GM23338 (cell line): ENCODE results near the gene PRPF6.

ENCODE experiments used
- CREB1 ChIP-seq: fragments of 250-450 bp; sonication (Bioruptor Pico); IDR thresholded peaks from 2 replicates; pipeline ENCODE4 v1.5.0; 2020; ENCODE audit warnings: low read depth, mild to moderate bottlenecking, moderate library complexity
- EZH2 ChIP-seq: fragments of 200-600 bp; sonication (generic); IDR thresholded peaks from one replicate; pipeline ENCODE4 v1.8.0; 2017; ENCODE audit warnings: antibody characterized with exemption, mild to moderate bottlenecking, low read depth; ENCODE audit not compliant: unreplicated experiment
- EZH2phosphoT487 ChIP-seq: fragments of 200-600 bp; sonication (generic); IDR thresholded peaks from one replicate; pipeline ENCODE4 v1.8.1; 2018; ENCODE audit warnings: antibody characterized with exemption; ENCODE audit not compliant: unreplicated experiment
- JUNB ChIP-seq: IDR thresholded peaks from one replicate; pipeline ENCODE4 v1.6.1; 2016; ENCODE audit warnings: antibody characterized with exemption; ENCODE audit not compliant: unreplicated experiment
- POLR2AphosphoS5 ChIP-seq: IDR thresholded peaks from 2 replicates; pipeline ENCODE4 v1.6.1; 2016; ENCODE audit warnings: antibody characterized with exemption, low read depth
- STAT1 ChIP-seq: IDR thresholded peaks from one replicate; pipeline ENCODE4 v1.6.1; 2016; ENCODE audit warnings: antibody characterized with exemption; ENCODE audit not compliant: unreplicated experiment
- ZNF114 ChIP-seq: fragments of 250-450 bp; sonication (Bioruptor Pico); IDR thresholded peaks from 2 replicates; pipeline ENCODE4 v1.5.0; 2020; ENCODE audit warnings: mild to moderate bottlenecking, moderate library complexity
- TF ChIP-seq, protein P1 (sequence below), 2 experiments: fragments of 200-600 bp in 1 of 2; sonication (generic) in 1 of 2; conservative IDR thresholded peaks; 2 replicates each; pipeline versions ENCODE4 v1.5.1 to v1.6.1; 2016 to 2017; ENCODE audit warnings: antibody characterized with exemption in 2 of 2, low read depth in 2 of 2, mild to moderate bottlenecking in 2 of 2, moderate library complexity in 1 of 2
- TF ChIP-seq, protein P2 (sequence below): IDR thresholded peaks from one replicate; pipeline ENCODE4 v1.6.1; 2018; ENCODE audit warnings: antibody characterized with exemption; ENCODE audit not compliant: unreplicated experiment

GRCh38 chr20:63952769-63953168 is 28.2 kb upstream of the PRPF6 start:
- TF ChIP-seq JUNB (no peak), EZH2 (no peak), EZH2phosphoT487 (no peak), CREB1 (CRISPR knock-in tag) (no peak), POLR2AphosphoS5 (no peak), STAT1 (no peak), ZNF114 (CRISPR knock-in tag) (no peak)
- TF ChIP-seq, protein P1, sequence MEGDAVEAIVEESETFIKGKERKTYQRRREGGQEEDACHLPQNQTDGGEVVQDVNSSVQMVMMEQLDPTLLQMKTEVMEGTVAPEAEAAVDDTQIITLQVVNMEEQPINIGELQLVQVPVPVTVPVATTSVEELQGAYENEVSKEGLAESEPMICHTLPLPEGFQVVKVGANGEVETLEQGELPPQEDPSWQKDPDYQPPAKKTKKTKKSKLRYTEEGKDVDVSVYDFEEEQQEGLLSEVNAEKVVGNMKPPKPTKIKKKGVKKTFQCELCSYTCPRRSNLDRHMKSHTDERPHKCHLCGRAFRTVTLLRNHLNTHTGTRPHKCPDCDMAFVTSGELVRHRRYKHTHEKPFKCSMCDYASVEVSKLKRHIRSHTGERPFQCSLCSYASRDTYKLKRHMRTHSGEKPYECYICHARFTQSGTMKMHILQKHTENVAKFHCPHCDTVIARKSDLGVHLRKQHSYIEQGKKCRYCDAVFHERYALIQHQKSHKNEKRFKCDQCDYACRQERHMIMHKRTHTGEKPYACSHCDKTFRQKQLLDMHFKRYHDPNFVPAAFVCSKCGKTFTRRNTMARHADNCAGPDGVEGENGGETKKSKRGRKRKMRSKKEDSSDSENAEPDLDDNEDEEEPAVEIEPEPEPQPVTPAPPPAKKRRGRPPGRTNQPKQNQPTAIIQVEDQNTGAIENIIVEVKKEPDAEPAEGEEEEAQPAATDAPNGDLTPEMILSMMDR (conservative IDR thresholded peaks at IDR 0.05; ENCODE audit: low read depth in 2 of 2), result no peak
- TF ChIP-seq, protein P2, sequence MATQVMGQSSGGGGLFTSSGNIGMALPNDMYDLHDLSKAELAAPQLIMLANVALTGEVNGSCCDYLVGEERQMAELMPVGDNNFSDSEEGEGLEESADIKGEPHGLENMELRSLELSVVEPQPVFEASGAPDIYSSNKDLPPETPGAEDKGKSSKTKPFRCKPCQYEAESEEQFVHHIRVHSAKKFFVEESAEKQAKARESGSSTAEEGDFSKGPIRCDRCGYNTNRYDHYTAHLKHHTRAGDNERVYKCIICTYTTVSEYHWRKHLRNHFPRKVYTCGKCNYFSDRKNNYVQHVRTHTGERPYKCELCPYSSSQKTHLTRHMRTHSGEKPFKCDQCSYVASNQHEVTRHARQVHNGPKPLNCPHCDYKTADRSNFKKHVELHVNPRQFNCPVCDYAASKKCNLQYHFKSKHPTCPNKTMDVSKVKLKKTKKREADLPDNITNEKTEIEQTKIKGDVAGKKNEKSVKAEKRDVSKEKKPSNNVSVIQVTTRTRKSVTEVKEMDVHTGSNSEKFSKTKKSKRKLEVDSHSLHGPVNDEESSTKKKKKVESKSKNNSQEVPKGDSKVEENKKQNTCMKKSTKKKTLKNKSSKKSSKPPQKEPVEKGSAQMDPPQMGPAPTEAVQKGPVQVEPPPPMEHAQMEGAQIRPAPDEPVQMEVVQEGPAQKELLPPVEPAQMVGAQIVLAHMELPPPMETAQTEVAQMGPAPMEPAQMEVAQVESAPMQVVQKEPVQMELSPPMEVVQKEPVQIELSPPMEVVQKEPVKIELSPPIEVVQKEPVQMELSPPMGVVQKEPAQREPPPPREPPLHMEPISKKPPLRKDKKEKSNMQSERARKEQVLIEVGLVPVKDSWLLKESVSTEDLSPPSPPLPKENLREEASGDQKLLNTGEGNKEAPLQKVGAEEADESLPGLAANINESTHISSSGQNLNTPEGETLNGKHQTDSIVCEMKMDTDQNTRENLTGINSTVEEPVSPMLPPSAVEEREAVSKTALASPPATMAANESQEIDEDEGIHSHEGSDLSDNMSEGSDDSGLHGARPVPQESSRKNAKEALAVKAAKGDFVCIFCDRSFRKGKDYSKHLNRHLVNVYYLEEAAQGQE, result no peak
